Gastrocnemius medialis (tissue), 4 donors: ENCODE results near the gene UQCC3. TPM values are rescaled to one million over a fixed set of nuclear protein-coding genes. Genes with fewer than 3 reads are reported as not detected.

Experiments used
- ATAC-seq, 2 donors: fragments of 150-250 bp; one replicate each; pipeline ENCODE4 v1.9.1; 2016
- DNase-seq, 2 donors: peaks; one replicate each; pipeline ENCODE4 v3.0.0-alpha.2; 2019
- H3K27ac ChIP-seq, 4 donors: fragments of 200-600 bp; sonication (generic); 1 replicate in 1 of 4; 2 replicates in 3 of 4; pipeline ENCODE4 v1.5.1; 2016 to 2018; ENCODE audit warnings: mild to moderate bottlenecking in 2 of 4, moderate library complexity in 1 of 4
- H3K27me3 ChIP-seq, 3 donors: fragments of 200-600 bp; sonication (generic) in 2 of 3; 1 replicate in 1 of 3; 2 replicates in 2 of 3; pipeline versions ENCODE4 v1.5.1 to v1.6.0; 2016 to 2019; ENCODE audit warnings: mild to moderate bottlenecking in 1 of 3, moderate library complexity in 1 of 3
- H3K36me3 ChIP-seq, 2 donors: fragments of 200-600 bp; sonication (generic) in 1 of 2; one replicate each; pipeline ENCODE4 v1.5.1; 2017 to 2018
- H3K4me1 ChIP-seq, 2 donors: fragments of 200-600 bp; sonication (generic) in 1 of 2; one replicate each; pipeline ENCODE4 v1.5.1; 2016 to 2017; ENCODE audit warnings: mild to moderate bottlenecking in 2 of 2
- H3K4me3 ChIP-seq, 4 donors: fragments of 200-600 bp; sonication (generic) in 3 of 4; 1 replicate in 1 of 4; 2 replicates in 3 of 4; pipeline ENCODE4 v1.5.1; 2016 to 2019; ENCODE audit warnings: mild to moderate bottlenecking in 2 of 4
- H3K9me3 ChIP-seq, 3 donors: fragments of 200-600 bp; sonication (generic) in 2 of 3; 1 replicate in 1 of 3; 2 replicates in 2 of 3; pipeline ENCODE4 v1.5.1; 2016 to 2019
- CTCF ChIP-seq, 5 experiments: fragments of 450-650 bp in 3 of 5; fragments of 200-600 bp in 2 of 5; sonication (generic) in 2 of 5; IDR thresholded peaks in 4 of 5; conservative IDR thresholded peaks in 1 of 5; 1 replicate in 4 of 5; 2 replicates in 1 of 5; pipeline ENCODE4 v1.5.1; 2016 to 2019; ENCODE audit warnings: antibody characterized with exemption in 5 of 5, mild to moderate bottlenecking in 3 of 5, moderate library complexity in 3 of 5
- POLR2A ChIP-seq, 2 donors: fragments of 450-650 bp; IDR thresholded peaks; one replicate each; pipeline ENCODE4 v1.6.1; 2017; ENCODE audit warnings: antibody characterized with exemption in 2 of 2, mild to moderate bottlenecking in 2 of 2, moderate library complexity in 2 of 2
- in situ Hi-C, 4 donors: fragments of 200-750 bp; cut with MboI; loops; one replicate each; pipeline versions ENCODE4 v1.15.0 to v1.8.0; 2017; ENCODE audit warnings: low sequenced_read_pairs in 4 of 4
- intact Hi-C: fragments of 100-400 bp; cut with DNase I; formaldehyde crosslinking; loops from one replicate; pipeline ENCODE4 v1.15.1; 2023; ENCODE audit warnings: low total_unique reads
- total RNA-seq, 4 donors: library from RNA; depleted of rRNA; stranded (reverse); fragments of >200 nt; gene quantifications; one replicate each; pipeline versions ENCODE4 v1.1.0 to v1.2.3, GENCODE V29; 2016

UQCC3 gene
- total RNA-seq, 4 donors from 2014 or later: 6.4 to 11.7 (median 9.0) TPM

DNA sequence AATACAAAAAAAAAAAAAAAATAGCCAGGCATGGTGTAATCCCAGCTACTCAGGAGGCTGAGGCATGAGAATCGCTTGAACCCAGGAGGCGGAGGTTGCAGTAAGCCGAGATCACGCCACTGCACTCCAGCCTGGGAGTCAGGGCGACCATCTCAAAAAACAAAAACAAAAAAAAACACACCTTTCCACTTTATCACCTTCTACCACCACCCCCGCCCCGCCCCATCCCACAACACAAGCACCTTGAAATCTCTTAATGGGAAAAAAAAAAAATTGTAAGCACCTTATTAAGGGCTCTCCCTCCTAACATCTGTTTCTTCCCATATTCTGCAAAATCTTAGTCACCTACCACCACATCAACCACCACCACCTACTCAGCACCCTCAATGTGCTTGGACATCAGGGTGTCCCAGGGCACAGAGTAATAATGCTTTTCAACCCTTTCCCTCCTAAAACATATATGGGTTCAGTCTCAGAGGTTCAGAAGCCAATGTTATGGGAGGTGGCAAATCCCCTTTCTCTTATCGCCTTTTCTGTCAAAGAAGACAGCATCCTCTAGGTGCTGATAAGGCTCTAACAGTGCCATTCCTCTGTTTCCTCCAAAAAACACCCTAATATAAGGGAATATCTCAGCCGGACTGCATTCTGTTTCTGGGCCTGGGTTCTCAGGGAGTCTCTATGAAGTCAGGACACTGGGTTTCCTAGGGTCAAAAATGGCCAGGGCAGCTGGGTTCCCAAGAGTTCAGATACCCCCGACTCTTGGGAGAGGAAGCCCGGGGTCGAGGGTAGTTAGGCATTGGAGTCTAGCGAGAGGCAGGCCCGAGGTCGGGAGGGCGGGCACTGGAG is 19.1 kb upstream of the UQCC3 start:
- Histone ChIP-seq H3K9me3 (no peaks in the 10 kb centered on the region), H3K27ac (peak overlapping the region; percentile 89 to 95 (median 92)), H3K4me1 (peaks cover 13 to 18% of the 10 kb centered on the region in 2 donors), H3K27me3 (no peaks in the 10 kb centered on the region), H3K4me3 (peak overlapping the region; percentile 78 to 91 (median 86)), H3K36me3 (peaks cover 0 to 22% of the 10 kb centered on the region in 2 donors)
- intact Hi-C loops (loop anchor here (2.0 kb wide), 2 partner anchors 26 to 42 kb away; partner anchors contain the start of gene UBXN1), in situ Hi-C loops (no loop called here)
- ATAC-seq (no peak), DNase-seq (no peak)
- no peak for TF ChIP-seq CTCF (IDR thresholded peaks at IDR 0.05 in 4 of 5, conservative IDR thresholded peaks at IDR 0.05 in 1 of 5)

DNA sequence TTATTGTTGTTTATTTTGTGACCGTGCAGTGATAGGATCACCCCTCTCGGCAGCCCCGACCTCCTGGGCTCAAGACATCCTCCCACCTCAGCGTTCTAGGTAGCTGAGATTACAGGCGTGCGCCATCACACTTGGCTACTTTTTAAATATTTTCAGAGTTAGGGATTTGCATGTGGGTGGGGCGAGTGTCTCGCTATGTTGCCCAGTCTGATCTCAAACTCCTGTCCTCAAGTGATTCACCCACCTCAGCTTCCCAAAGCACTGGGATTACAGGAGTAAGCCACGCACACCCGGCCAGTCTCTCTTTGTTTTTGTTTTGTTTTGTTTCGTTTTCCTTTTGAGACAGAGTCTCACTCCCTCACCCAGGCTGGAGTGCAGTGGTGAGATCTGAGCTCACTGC is 17.2 kb upstream of the UQCC3 start:
- Histone ChIP-seq H3K9me3 (no peaks in the 10 kb centered on the region), H3K27me3 (no peaks in the 10 kb centered on the region), H3K4me3 (no peak overlapping the region), H3K27ac (no peak overlapping the region), H3K4me1 (peaks cover 12 to 13% of the 10 kb centered on the region in 2 donors), H3K36me3 (peaks cover 0 to 7% of the 10 kb centered on the region in 2 donors)
- no peak for TF ChIP-seq CTCF (IDR thresholded peaks at IDR 0.05 in 4 of 5, conservative IDR thresholded peaks at IDR 0.05 in 1 of 5)
- no peak for TF ChIP-seq POLR2A (IDR thresholded peaks at IDR 0.05)
- intact Hi-C loops: no loop called here
- in situ Hi-C loops: no loop called here
- ATAC-seq (no peak), DNase-seq (no peak)

DNA sequence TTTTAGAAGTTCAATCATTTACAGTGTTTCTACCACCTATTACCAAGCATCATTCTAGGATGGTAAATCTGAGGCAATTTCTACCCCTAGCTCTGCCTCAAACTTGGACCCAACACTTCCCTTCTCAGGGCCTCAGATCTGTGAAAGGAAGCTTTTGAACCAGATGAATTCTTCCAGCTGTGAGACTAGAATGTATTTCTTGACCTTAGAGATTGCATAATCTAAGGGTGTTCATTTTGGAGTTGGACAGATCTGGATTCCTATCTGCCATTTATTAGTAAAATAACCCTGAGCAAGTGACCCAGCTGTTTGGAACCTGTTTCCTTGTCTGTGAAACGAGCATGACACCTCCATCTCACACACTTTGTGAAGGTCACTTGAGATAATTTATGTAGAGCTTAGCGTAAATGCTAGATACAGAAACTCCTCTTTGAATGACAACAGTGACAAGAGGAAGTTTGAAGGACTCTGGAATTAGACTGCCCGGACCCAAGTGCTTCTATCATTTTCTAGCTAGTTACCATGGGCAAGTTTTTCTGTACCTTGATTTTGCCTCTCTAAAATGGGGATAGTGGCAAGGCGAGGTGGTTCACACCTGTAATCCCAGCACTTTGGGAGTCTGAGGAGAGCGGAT is 14.6 kb upstream of the UQCC3 start:
- ATAC-seq (no peak), DNase-seq (no peak)
- no peak for TF ChIP-seq POLR2A (IDR thresholded peaks at IDR 0.05)
- no peak for TF ChIP-seq CTCF (IDR thresholded peaks at IDR 0.05 in 4 of 5, conservative IDR thresholded peaks at IDR 0.05 in 1 of 5)
- Histone ChIP-seq H3K27me3 (no peaks in the 10 kb centered on the region), H3K4me1 (peaks cover 6 to 7% of the 10 kb centered on the region in 2 donors), H3K27ac (no peak overlapping the region), H3K9me3 (no peaks in the 10 kb centered on the region), H3K4me3 (no peak overlapping the region), H3K36me3 (no peaks in the 10 kb centered on the region)
- in situ Hi-C loops (no loop called here), intact Hi-C loops (no loop called here)

DNA sequence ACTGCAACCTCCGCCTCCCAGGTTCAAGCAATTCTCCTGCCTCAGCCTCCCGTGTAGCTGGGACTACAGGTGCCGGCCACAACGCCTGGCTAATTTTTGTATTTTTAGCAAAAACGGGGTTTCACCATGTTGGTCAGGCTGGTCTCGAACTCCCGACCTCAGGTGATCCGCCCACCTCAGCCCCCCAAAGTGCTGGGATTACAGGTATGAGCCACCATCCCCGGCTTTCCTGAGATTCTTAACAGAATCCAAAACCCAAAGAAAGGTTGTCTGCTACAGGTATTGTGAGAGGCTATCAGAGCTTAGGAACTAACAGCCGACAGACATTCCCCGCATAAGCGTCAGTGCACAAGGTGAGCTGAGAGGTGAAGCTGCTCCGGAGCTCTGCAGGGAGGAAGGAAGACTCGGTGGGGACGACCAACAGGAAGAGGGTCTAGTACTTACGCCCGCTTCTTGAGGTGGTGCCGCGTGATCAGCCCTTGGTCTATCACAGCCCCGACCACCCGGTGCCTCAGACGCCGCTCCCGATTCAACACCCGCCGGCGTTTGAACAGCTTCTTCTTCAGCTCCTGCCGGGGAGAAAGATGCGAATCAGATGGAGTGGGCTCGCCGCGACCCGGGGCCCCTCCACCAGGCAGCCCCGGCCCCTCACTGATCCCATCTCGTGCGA is 6.9 kb upstream of the UQCC3 start:
- DNase-seq (peak in 1 of 2 donors; percentile 60), ATAC-seq (peak; percentile 56 to 78)
- Histone ChIP-seq H3K4me1 (peaks cover 30 to 34% of the 10 kb centered on the region in 2 donors), H3K36me3 (peaks cover 0 to 20% of the 10 kb centered on the region in 2 donors), H3K4me3 (peak overlapping the region; percentile 68 to 96 (median 79)), H3K9me3 (no peaks in the 10 kb centered on the region), H3K27me3 (no peaks in the 10 kb centered on the region), H3K27ac (peak overlapping the region; percentile 82 to 97 (median 88))
- in situ Hi-C loops: no loop called here
- intact Hi-C loops: loop anchor here (2.0 kb wide), 1 partner anchor 18 kb away; the partner anchor contains the start of gene GANAB
- no peak for TF ChIP-seq POLR2A (IDR thresholded peaks at IDR 0.05)
- TF ChIP-seq CTCF (IDR thresholded peaks at IDR 0.05 in 4 of 5, conservative IDR thresholded peaks at IDR 0.05 in 1 of 5): no peak
